Testis (tissue), 2 donors: ENCODE measurements around the gene MAIP1.

Source experiments
- POLR2A ChIP-seq: fragments of 450-650 bp; IDR thresholded peaks from one replicate; pipeline ENCODE4 v1.6.1; 2017; ENCODE audit warnings: antibody characterized with exemption, mild to moderate bottlenecking, moderate library complexity
- TF ChIP-seq, protein P1 (sequence below), 3 experiments: fragments of 450-650 bp in 2 of 3; fragments of 200-600 bp in 1 of 3; sonication (generic) in 1 of 3; IDR thresholded peaks; one replicate each; pipeline ENCODE4 v1.5.1; 2016 to 2019; ENCODE audit warnings: antibody characterized with exemption in 3 of 3, mild to moderate bottlenecking in 2 of 3, moderate library complexity in 1 of 3

- TF ChIP-seq, protein P1, sequence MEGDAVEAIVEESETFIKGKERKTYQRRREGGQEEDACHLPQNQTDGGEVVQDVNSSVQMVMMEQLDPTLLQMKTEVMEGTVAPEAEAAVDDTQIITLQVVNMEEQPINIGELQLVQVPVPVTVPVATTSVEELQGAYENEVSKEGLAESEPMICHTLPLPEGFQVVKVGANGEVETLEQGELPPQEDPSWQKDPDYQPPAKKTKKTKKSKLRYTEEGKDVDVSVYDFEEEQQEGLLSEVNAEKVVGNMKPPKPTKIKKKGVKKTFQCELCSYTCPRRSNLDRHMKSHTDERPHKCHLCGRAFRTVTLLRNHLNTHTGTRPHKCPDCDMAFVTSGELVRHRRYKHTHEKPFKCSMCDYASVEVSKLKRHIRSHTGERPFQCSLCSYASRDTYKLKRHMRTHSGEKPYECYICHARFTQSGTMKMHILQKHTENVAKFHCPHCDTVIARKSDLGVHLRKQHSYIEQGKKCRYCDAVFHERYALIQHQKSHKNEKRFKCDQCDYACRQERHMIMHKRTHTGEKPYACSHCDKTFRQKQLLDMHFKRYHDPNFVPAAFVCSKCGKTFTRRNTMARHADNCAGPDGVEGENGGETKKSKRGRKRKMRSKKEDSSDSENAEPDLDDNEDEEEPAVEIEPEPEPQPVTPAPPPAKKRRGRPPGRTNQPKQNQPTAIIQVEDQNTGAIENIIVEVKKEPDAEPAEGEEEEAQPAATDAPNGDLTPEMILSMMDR (IDR thresholded peaks at IDR 0.05), result no peak
- TF ChIP-seq POLR2A, result no peak
Measured at GRCh38 chr2:199989822-199990221, 34.4 kb downstream of the MAIP1 start.
